Hair follicular keratinocyte (primary cell): Measurements from ENCODE around the gene GPATCH1. TPM values are rescaled to one million over a fixed set of nuclear protein-coding genes. Genes with fewer than 3 reads are reported as not detected.

Experiments used
- total RNA-seq: library from RNA; depleted of rRNA; stranded (reverse); fragments of >200 nt; gene quantifications from 2 replicates; pipeline ENCODE4 v1.2.3, GENCODE V29; 2015

Gene GPATCH1, protein sequence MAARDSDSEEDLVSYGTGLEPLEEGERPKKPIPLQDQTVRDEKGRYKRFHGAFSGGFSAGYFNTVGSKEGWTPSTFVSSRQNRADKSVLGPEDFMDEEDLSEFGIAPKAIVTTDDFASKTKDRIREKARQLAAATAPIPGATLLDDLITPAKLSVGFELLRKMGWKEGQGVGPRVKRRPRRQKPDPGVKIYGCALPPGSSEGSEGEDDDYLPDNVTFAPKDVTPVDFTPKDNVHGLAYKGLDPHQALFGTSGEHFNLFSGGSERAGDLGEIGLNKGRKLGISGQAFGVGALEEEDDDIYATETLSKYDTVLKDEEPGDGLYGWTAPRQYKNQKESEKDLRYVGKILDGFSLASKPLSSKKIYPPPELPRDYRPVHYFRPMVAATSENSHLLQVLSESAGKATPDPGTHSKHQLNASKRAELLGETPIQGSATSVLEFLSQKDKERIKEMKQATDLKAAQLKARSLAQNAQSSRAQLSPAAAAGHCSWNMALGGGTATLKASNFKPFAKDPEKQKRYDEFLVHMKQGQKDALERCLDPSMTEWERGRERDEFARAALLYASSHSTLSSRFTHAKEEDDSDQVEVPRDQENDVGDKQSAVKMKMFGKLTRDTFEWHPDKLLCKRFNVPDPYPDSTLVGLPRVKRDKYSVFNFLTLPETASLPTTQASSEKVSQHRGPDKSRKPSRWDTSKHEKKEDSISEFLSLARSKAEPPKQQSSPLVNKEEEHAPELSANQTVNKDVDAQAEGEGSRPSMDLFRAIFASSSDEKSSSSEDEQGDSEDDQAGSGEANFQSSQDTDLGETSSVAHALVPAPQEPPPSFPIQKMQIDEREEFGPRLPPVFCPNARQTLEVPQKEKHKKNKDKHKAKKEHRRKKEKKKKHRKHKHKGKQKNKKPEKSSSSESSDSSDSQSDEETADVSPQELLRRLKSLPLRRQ
- total RNA-seq, result 3.9 and 4.8 TPM in 2 replicates

DNA sequence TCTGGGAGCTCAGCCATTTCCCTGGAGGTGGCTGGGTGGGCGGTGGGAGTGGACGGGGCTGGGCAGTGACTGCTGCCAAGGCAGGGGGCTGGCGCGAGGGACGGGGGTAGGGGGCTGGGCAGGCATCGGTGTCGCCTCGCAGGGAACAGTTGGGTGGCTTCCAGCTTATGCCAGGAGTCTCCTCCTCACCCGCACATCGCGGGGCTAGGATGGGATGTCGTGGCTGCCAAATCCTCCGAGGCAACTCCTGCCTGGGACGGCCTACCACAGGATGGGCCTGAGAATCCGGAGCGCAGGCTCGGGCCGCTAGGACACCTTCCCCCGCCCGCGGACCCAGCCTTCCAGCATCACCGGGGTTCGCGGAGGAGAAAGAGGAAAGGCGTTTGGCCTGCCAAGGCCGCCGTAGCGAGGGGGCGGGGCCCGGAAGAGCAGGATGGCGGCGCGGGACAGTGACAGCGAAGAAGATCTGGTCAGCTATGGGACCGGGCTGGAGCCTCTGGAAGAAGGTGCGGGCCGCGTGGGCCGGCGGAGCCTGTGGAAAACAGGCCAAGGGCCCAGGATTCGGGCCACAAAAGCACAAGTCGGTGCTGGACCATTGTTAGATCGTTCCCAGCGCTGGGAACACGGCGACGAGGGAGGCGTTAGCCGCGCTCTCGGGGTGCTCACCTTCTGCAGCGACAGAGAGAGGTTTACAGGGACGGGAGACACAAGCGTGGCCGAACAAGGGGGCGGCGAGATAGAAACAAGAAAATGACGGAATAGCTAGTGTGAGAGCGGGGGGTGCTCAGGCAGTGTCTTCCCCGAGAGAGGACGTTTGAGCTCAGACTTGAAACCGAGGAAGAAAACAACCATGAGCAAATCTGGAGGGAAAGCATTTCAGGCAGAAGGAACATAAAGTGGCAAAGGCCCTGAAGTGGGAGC is at the start of gene GPATCH1:
TSS of gene GPATCH1 (plus strand) at position 421 of the 921 bp plus-strand sequence. CDS start at position 434, 13 bp downstream.

DNA sequence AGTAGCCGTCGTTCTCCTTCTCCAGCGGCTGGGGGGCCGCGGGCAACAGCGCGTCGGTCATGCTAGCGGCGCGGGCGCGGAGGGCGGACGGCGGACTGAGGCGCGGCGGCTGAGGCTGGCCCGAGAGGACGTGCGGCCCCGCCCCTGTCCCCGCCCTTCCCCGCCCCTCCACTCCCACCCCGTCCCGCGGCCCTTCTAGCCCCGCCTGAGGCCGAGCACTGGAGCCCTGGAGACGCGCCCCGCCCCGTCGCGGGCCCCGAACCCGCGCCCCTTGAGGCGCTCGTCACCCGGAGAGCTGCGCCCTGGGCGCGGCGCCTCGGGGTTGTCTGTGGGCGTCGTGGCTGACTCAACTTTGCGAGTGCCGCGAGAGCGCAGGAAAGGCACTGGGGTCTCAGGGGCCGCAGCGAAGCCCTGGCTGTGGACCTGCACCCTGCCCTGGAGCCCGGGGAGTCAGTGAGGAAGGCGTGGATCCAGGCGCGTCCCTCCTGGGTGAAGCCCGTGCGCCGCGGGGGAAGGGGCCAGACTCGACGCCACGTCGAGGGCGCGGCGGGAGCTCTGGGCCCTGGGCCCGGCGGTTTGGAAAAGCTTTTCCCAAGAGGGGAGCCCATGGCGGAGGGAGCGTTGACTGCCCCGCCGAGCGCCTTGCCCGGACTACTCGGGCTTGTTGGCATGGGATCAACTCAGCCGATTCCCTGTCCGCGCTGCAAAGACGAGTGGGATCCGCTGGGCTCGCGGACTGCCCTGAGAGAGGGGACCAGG is 16.0 kb upstream of the GPATCH1 start, which contains the start of gene RHPN2:
TSS of gene RHPN2 (minus strand) at position 97 of the 759 bp plus-strand sequence. CDS start at position 61, 36 bp downstream.

DNA sequence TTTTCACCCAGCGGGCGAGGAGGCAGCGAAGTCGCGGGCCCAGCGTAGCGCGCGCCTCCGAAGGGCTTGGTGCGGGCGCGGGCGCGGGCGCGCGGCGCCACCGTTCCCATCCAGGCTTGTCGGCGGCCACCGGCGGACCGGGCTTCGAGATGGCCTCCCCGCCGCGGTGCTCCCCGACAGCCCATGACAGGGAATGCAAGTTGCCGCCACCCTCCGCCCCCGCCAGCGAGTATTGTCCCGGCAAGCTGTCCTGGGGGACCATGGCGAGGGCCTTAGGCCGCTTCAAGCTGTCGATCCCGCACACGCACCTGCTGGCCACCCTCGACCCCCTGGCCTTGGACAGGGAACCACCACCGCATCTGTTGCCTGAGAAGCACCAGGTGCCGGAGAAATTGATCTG is 51.0 kb downstream of the GPATCH1 start, which contains the start of gene WDR88:
TSS of gene WDR88 (plus strand) at position 94 of the 400 bp plus-strand sequence. CDS start at position 150, 56 bp downstream.

Other genes with a start within 250 kb of the GPATCH1 start
- not detected in 2 replicates for gene SLC7A9, start 211.4 kb upstream of the GPATCH1 start, total RNA-seq
- gene CEP89, start 109.2 kb upstream of the GPATCH1 start, total RNA-seq, result 10.2 and 10.5 TPM in 2 replicates
- 2.7 and 5.5 TPM in 2 replicates for gene FAAP24, start 108.9 kb upstream of the GPATCH1 start, total RNA-seq
- gene RHPN2, start 16.3 kb upstream of the GPATCH1 start, total RNA-seq, result 2.8 and 2.9 TPM in 2 replicates
- gene WDR88, start 50.9 kb downstream of the GPATCH1 start, total RNA-seq, result not detected in 2 replicates
- 14.2 and 15.1 TPM in 2 replicates for gene LRP3, start 113.1 kb downstream of the GPATCH1 start, total RNA-seq
- not detected in 2 replicates for gene SLC7A10, start 144.7 kb downstream of the GPATCH1 start, total RNA-seq
- gene CEBPA, start 221.4 kb downstream of the GPATCH1 start, total RNA-seq, result 0.86 and 1.2 TPM in 2 replicates